Activated CD4-positive, alpha-beta T cell treated with anti-CD3 and anti-CD28 coated beads, Interleukin-2, amount 10 ng/mL, durations not matched to agents 24 days and 14 days (primary cell): ENCODE measurements around the gene ARPC4. TPM values are rescaled to one million over a fixed set of nuclear protein-coding genes. Genes with fewer than 3 reads are reported as not detected.

ENCODE experiments used
- DNase-seq: peaks from one replicate; pipeline ENCODE4 v3.0.0; 2022
- H3K27ac Mint-ChIP-seq: one replicate; pipeline ENCODE4 v1.8.0; 2022; ENCODE audit warnings: mild to moderate bottlenecking, mixed read lengths
- H3K27me3 Mint-ChIP-seq: one replicate; pipeline ENCODE4 v1.8.0; 2022; ENCODE audit warnings: mixed read lengths
- H3K36me3 Mint-ChIP-seq: one replicate; pipeline ENCODE4 v1.8.0; 2022; ENCODE audit warnings: low read depth, mild to moderate bottlenecking, mixed read lengths
- H3K4me1 Mint-ChIP-seq: one replicate; pipeline ENCODE4 v1.8.0; 2021; ENCODE audit warnings: mixed read lengths
- H3K4me3 Mint-ChIP-seq: one replicate; pipeline ENCODE4 v1.8.0; 2022; ENCODE audit warnings: mild to moderate bottlenecking, moderate library complexity, mixed read lengths
- H3K9me3 Mint-ChIP-seq: one replicate; pipeline ENCODE4 v1.8.0; 2021; ENCODE audit warnings: mixed read lengths
- intact Hi-C: fragments of 100-400 bp; cut with micrococcal nuclease; formaldehyde crosslinking; loops from one replicate; pipeline ENCODE4 v1.15.1; 2023
- total RNA-seq: library from RNA; stranded (reverse); gene quantifications from 2 replicates; pipeline ENCODE4 v1.2.3, GENCODE V29; 2022

Gene ARPC4
- total RNA-seq, 1 donor from 2014 or later, result 263 TPM

DNA sequence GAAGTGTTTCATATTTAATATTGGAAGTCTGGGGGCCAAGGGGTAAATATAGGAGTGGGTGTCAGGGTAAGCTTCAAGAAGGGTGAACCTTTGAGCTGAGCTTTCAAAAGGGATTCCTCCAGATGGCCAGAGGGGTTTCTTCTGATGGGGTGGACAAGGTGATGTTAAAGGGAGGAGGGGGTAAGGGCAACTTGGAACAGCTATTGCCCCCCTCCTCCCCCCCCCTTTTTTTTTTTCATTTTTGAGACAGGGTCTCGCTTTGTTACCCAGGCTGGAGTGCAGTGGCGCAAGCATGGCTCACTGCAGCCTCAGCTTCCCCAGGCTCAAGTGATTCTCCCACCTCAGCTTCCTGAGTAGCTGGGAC lies 15.1 kb downstream of the ARPC4 start:
- H3K27me3 Mint-ChIP-seq, result no peaks in the 10 kb centered on the region
- H3K4me1 Mint-ChIP-seq, result peaks cover 42% of the 10 kb centered on the region
- H3K36me3 Mint-ChIP-seq, result peaks cover 68% of the 10 kb centered on the region
- no peak overlapping the region for H3K4me3 Mint-ChIP-seq
- intact Hi-C loops, result loop anchor here (1.0 to 2.0 kb wide), 2 partner anchors 15 to 57 kb away; partner anchors contain the start of gene ARPC4
- H3K27ac Mint-ChIP-seq, result peak overlapping the region; percentile 92
- no peaks in the 10 kb centered on the region for H3K9me3 Mint-ChIP-seq
- DNase-seq, result no peak

GRCh38 chr3:9808345-9809037 lies 15.6 kb downstream of the ARPC4 start:
- H3K27me3 Mint-ChIP-seq, result no peaks in the 10 kb centered on the region
- peak overlapping the region; percentile 25 for H3K4me3 Mint-ChIP-seq
- intact Hi-C loops, result loop anchor here (1.0 to 2.0 kb wide), 2 partner anchors 15 to 58 kb away; partner anchors contain the start of gene ARPC4
- peaks cover 67% of the 10 kb centered on the region for H3K36me3 Mint-ChIP-seq
- H3K4me1 Mint-ChIP-seq, result peaks cover 40% of the 10 kb centered on the region
- H3K9me3 Mint-ChIP-seq, result no peaks in the 10 kb centered on the region
- peak; percentile 83 for DNase-seq
- H3K27ac Mint-ChIP-seq, result peak overlapping the region; percentile 92

- Mint-ChIP-seq H3K27me3 (no peaks in the 10 kb centered on the region), H3K27ac (peak overlapping the region; percentile 92), H3K36me3 (peaks cover 59% of the 10 kb centered on the region), H3K4me3 (peak overlapping the region; percentile 82), H3K9me3 (no peaks in the 10 kb centered on the region), H3K4me1 (peaks cover 40% of the 10 kb centered on the region)
- no peak for DNase-seq
- intact Hi-C loops, result loop anchor here (2.0 kb wide), 1 partner anchor 58 kb away; no protein-coding TSS in a partner anchor
These were observed 16.3 kb downstream of the ARPC4 start for GRCh38 chr3:9809239-9809614.

DNA sequence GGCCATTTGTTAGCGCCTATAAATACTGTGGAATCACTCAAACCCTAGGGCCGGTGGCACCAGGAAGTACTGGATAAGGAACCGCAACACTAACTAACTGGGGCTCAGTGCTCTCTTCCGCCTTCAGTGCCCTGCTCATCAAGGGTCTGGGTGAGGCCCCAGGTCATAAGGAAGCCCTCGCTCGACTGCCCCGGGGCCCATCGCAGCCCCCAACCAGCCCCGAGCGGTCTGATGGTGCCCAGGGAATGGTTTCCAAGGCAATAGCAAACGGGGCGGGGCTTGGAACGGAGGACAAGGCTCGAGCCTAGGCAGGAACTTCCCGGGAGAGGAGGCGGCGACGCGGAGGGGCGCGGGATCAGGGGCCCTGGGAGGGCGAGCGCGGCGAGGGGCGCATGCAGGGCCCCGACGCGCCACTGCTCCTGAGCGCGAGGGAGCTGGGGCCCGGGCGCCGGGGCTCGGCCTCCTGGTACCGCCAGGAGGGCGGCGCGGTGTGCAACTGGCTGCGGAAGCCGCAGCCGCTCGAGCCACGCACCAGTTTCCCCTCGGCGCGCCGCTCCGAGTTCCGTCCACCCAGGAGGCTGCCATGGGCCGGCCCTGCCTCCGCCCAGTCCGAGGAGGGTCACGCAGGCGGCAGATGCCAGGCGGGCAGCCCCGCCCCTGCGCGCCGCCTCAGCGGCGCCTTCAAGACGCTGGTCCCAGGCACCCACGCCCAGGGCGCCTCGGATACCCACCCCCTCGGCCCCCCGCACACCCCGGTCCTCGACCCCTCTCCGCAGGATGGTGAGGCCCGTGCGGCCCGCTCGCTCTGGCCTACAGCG lies 16.9 kb downstream of the ARPC4 start, which contains the start of gene TTLL3:
TSS of gene TTLL3 (plus strand) at position 648 of the 818 bp plus-strand sequence. CDS start 400 bp downstream, outside the sequence.
- intact Hi-C loops, result loop anchor here (2.0 kb wide), 1 partner anchor 59 kb away; no protein-coding TSS in a partner anchor

GRCh38 chr3:9810433-9810770 lies 17.5 kb downstream of the ARPC4 start:
- intact Hi-C loops, result no loop called here
- H3K36me3 Mint-ChIP-seq, result peaks cover 50% of the 10 kb centered on the region
- H3K4me3 Mint-ChIP-seq, result peak overlapping the region; percentile 82
- no peak for DNase-seq
- peaks cover 37% of the 10 kb centered on the region for H3K4me1 Mint-ChIP-seq
- no peak overlapping the region for H3K27ac Mint-ChIP-seq
- no peaks in the 10 kb centered on the region for H3K27me3 Mint-ChIP-seq
- H3K9me3 Mint-ChIP-seq, result no peaks in the 10 kb centered on the region

More for the DNA sequence above, 16.9 kb downstream of the ARPC4 start, which contains the start of gene TTLL3:
- DNase-seq, result peak; percentile 84
- Mint-ChIP-seq H3K27ac (peak within 1 kb of the TSS; percentile 92), H3K9me3 (no peaks in the 10 kb centered on the region), H3K4me1 (peaks cover 37% of the 10 kb centered on the region), H3K4me3 (peak within 1 kb of the TSS; percentile 82), H3K27me3 (no peaks in the 10 kb centered on the region), H3K36me3 (peaks cover 55% of the 10 kb centered on the region)

- Mint-ChIP-seq H3K27ac (peak overlapping the region; percentile 35), H3K36me3 (peaks cover 45% of the 10 kb centered on the region)
These were observed 18.0 kb downstream of the ARPC4 start for GRCh38 chr3:9810846-9811245.

GRCh38 chr3:9812870-9813483 lies 20.1 kb downstream of the ARPC4 start:
- Mint-ChIP-seq H3K4me3 (no peak overlapping the region), H3K4me1 (peaks cover 28% of the 10 kb centered on the region), H3K27ac (peak overlapping the region; percentile 15), H3K27me3 (no peaks in the 10 kb centered on the region), H3K9me3 (no peaks in the 10 kb centered on the region), H3K36me3 (peaks cover 32% of the 10 kb centered on the region)
- DNase-seq, result no peak
- intact Hi-C loops, result no loop called here

More at GRCh38 chr3:9810846-9811245, 18.0 kb downstream of the ARPC4 start:
- peak overlapping the region; percentile 82 for H3K4me3 Mint-ChIP-seq
- no peak for DNase-seq
- no peaks in the 10 kb centered on the region for H3K27me3 Mint-ChIP-seq
- intact Hi-C loops, result no loop called here
- no peaks in the 10 kb centered on the region for H3K9me3 Mint-ChIP-seq
- peaks cover 37% of the 10 kb centered on the region for H3K4me1 Mint-ChIP-seq

- DNase-seq, result no peak
- Mint-ChIP-seq H3K9me3 (no peaks in the 10 kb centered on the region), H3K27me3 (no peaks in the 10 kb centered on the region), H3K27ac (no peak overlapping the region), H3K36me3 (peaks cover 25% of the 10 kb centered on the region), H3K4me3 (no peak overlapping the region), H3K4me1 (peaks cover 10% of the 10 kb centered on the region)
- intact Hi-C loops, result no loop called here
These were observed 23.1 kb downstream of the ARPC4 start for GRCh38 chr3:9815986-9816385.

- Mint-ChIP-seq H3K4me3 (no peak overlapping the region), H3K27me3 (no peaks in the 10 kb centered on the region), H3K4me1 (peaks cover 5% of the 10 kb centered on the region), H3K27ac (no peak overlapping the region), H3K36me3 (peaks cover 19% of the 10 kb centered on the region), H3K9me3 (no peaks in the 10 kb centered on the region)
- intact Hi-C loops, result no loop called here
- no peak for DNase-seq
These were observed 24.6 kb downstream of the ARPC4 start for GRCh38 chr3:9817436-9817835.

DNA sequence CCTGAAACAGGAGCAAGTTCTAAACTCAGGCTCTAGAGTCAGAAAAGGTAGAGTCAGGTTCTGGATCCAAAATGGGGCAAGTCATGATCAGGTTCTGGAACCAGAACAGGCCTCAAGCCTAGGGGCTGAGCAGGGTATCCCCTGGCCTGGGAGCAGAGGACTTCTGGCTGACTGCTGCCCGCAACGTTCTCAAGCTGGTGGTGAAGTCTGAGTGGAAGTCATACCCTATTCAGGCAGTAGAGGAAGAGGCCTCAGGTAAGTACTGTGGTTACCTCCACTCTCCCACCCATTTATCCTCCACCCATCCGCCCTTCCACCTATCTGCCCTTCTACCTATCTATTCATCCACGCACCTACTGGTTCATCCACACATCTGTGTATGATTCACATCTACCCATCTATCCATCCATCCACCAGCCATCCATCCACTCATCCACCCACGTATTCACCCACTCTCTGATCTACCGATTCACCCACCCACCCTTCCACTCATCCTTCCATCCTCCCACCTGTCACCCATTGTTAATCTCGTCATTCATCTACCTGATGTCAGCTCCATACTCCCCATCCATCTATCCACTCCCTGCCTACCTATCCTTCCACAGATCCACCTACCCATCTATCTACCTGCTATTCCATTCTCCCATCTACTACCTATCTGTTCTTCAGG lies 25.9 kb downstream of the ARPC4 start:
- Mint-ChIP-seq H3K36me3 (peaks cover 14% of the 10 kb centered on the region), H3K4me3 (no peak overlapping the region), H3K4me1 (peaks cover 5% of the 10 kb centered on the region), H3K9me3 (no peaks in the 10 kb centered on the region), H3K27me3 (no peaks in the 10 kb centered on the region), H3K27ac (no peak overlapping the region)
- intact Hi-C loops, result no loop called here
- DNase-seq, result no peak

GRCh38 chr3:9820543-9820942 lies 27.7 kb downstream of the ARPC4 start:
- peaks cover 13% of the 10 kb centered on the region for H3K36me3 Mint-ChIP-seq
- intact Hi-C loops, result no loop called here
- H3K27ac Mint-ChIP-seq, result no peak overlapping the region
- H3K4me3 Mint-ChIP-seq, result no peak overlapping the region
- no peaks in the 10 kb centered on the region for H3K9me3 Mint-ChIP-seq
- DNase-seq, result no peak
- peaks cover 5% of the 10 kb centered on the region for H3K4me1 Mint-ChIP-seq
- H3K27me3 Mint-ChIP-seq, result no peaks in the 10 kb centered on the region

- Mint-ChIP-seq H3K4me3 (no peak overlapping the region), H3K9me3 (no peaks in the 10 kb centered on the region), H3K27ac (no peak overlapping the region), H3K4me1 (peaks cover 5% of the 10 kb centered on the region), H3K36me3 (peaks cover 12% of the 10 kb centered on the region), H3K27me3 (no peaks in the 10 kb centered on the region)
- DNase-seq, result no peak
- intact Hi-C loops, result no loop called here
These were observed 28.1 kb downstream of the ARPC4 start for GRCh38 chr3:9820946-9821345.

DNA sequence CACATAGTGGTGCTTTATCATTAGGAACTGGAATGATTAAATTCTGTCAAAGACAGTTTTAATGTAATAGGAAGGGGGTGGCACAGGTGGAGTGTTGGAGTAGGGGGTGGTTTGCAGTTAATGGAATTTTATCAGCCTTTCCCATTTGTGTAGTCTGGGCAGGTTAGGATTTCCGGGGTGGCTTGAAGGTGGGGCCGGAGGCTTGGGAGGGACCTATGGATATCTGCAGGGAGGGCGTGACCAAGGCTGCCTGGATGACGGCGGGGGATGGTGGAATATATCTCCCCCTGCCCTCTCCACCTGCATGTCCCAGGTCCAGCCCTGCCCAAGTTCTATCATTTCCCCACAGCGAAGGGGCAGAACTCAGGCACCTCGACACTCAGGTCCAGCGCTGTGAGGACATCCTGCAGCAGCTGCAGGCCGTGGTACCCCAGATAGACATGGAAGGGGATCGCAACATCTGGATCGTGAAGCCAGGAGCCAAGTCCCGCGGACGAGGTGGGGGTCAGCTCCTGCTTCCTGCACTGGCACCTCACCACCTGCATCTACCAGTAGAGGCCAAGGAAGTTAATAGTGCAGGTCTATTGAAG lies 32.7 kb downstream of the ARPC4 start:
- intact Hi-C loops, result no loop called here
- Mint-ChIP-seq H3K27me3 (no peaks in the 10 kb centered on the region), H3K4me1 (peaks cover 2% of the 10 kb centered on the region), H3K4me3 (no peak overlapping the region), H3K9me3 (no peaks in the 10 kb centered on the region), H3K36me3 (peaks cover 8% of the 10 kb centered on the region), H3K27ac (no peak overlapping the region)
- no peak for DNase-seq
